Activated naive CD4-positive, alpha-beta T cell treated with anti-CD3 and anti-CD28 coated beads, Interleukin-2, amount 10 ng/mL, durations not matched to agents 7 days and 5 days (primary cell): Measurements from ENCODE around the gene PLEKHB1.
A peak's percentile ranks its signal among the peaks of the same experiment; 100 is the strongest.
"Not testable (repeated sequence)": the region's sequence is repeated elsewhere in the genome, so short reads cannot be mapped to it uniquely, and the experiment has no call there.

Source experiments
- CTCF ChIA-PET: fragments of 350-600 bp; sonication (Branson Sonifier 250); formaldehyde crosslinking; loops from one replicate; lab custom pipeline; 2021; ENCODE audit warnings: antibody characterized with exemption; lab: Charles Lee
- DNase-seq: peaks from one replicate; pipeline ENCODE4 v3.0.0-alpha.2; 2020
- H3K27ac Mint-ChIP-seq: one replicate; pipeline ENCODE4 v1.8.0; 2021; ENCODE audit warnings: mild to moderate bottlenecking, moderate library complexity, mixed read lengths
- H3K27me3 Mint-ChIP-seq: one replicate; pipeline ENCODE4 v1.8.0; 2021; ENCODE audit warnings: mild to moderate bottlenecking, mixed read lengths
- H3K36me3 Mint-ChIP-seq: one replicate; pipeline ENCODE4 v1.8.0; 2021; ENCODE audit warnings: mixed read lengths
- H3K4me1 Mint-ChIP-seq: one replicate; pipeline ENCODE4 v1.8.0; 2021; ENCODE audit warnings: mixed read lengths
- H3K4me3 Mint-ChIP-seq: one replicate; pipeline ENCODE4 v1.8.0; 2021; ENCODE audit warnings: mild to moderate bottlenecking, moderate library complexity, mixed read lengths
- H3K9me3 Mint-ChIP-seq: one replicate; pipeline ENCODE4 v1.8.0; 2021; ENCODE audit warnings: mixed read lengths

The PLEKHB1 gene

GRCh38 chr11:73667891-73668290, 21.5 kb downstream of the PLEKHB1 start:
- Mint-ChIP-seq H3K36me3 (no peaks in the 10 kb centered on the region), H3K4me1 (peaks cover 8% of the 10 kb centered on the region), H3K27me3 (no peaks in the 10 kb centered on the region), H3K9me3 (no peaks in the 10 kb centered on the region), H3K4me3 (no peak overlapping the region), H3K27ac (no peak overlapping the region)
- CTCF ChIA-PET = no interaction called here
- DNase-seq = no peak

- Mint-ChIP-seq H3K36me3 (peaks cover 2% of the 10 kb centered on the region), H3K9me3 (no peaks in the 10 kb centered on the region), H3K27ac (no peak overlapping the region), H3K4me3 (no peak overlapping the region), H3K27me3 (no peaks in the 10 kb centered on the region), H3K4me1 (no peaks in the 10 kb centered on the region)
- DNase-seq = no peak
- CTCF ChIA-PET = interaction anchor here (1.9 kb wide), 1 partner anchor 9 kb away, joined by 7 read pairs; no protein-coding TSS in a partner anchor
Observed at GRCh38 chr11:73670808-73671207, 24.4 kb downstream of the PLEKHB1 start.

- Mint-ChIP-seq H3K36me3 (peaks cover 5% of the 10 kb centered on the region), H3K9me3 (no peaks in the 10 kb centered on the region), H3K27ac (peak overlapping the region; percentile 50), H3K4me1 (no peaks in the 10 kb centered on the region), H3K4me3 (no peak overlapping the region), H3K27me3 (no peaks in the 10 kb centered on the region)
- CTCF ChIA-PET = interaction anchor here (1.9 kb wide), 1 partner anchor 10 kb away, joined by 7 read pairs; no protein-coding TSS in a partner anchor
- peak; percentile 13 for DNase-seq
Observed at GRCh38 chr11:73671701-73672100, 25.3 kb downstream of the PLEKHB1 start.

- CTCF ChIA-PET, H3K4me3 Mint-ChIP-seq, H3K4me1 Mint-ChIP-seq, H3K27ac Mint-ChIP-seq, H3K27me3 Mint-ChIP-seq, DNase-seq, H3K9me3 Mint-ChIP-seq: not testable (repeated sequence)
- H3K36me3 Mint-ChIP-seq = peaks cover 19% of the 10 kb centered on the region
Observed at GRCh38 chr11:73676552-73676951, 30.2 kb downstream of the PLEKHB1 start.

GRCh38 chr11:73680687-73681086, 34.3 kb downstream of the PLEKHB1 start:
- H3K27me3 Mint-ChIP-seq = no peaks in the 10 kb centered on the region
- no peaks in the 10 kb centered on the region for H3K9me3 Mint-ChIP-seq
- CTCF ChIA-PET = no interaction called here
- H3K27ac Mint-ChIP-seq = no peak overlapping the region
- DNase-seq = no peak
- no peak overlapping the region for H3K4me3 Mint-ChIP-seq
- H3K4me1 Mint-ChIP-seq = no peaks in the 10 kb centered on the region
- H3K36me3 Mint-ChIP-seq = peaks cover 18% of the 10 kb centered on the region

- Mint-ChIP-seq H3K27me3 (no peaks in the 10 kb centered on the region), H3K4me1 (no peaks in the 10 kb centered on the region), H3K9me3 (no peaks in the 10 kb centered on the region), H3K27ac (no peak overlapping the region), H3K4me3 (no peak overlapping the region), H3K36me3 (peaks cover 13% of the 10 kb centered on the region)
- DNase-seq = no peak
- CTCF ChIA-PET = interaction anchor here (0.5 kb wide), 1 partner anchor 25 kb away, joined by 4 read pairs; no protein-coding TSS in a partner anchor
Observed at GRCh38 chr11:73693899-73694525, 47.6 kb downstream of the PLEKHB1 start.

- no peak overlapping the region for H3K4me3 Mint-ChIP-seq
- H3K4me1 Mint-ChIP-seq = no peaks in the 10 kb centered on the region
- H3K27ac Mint-ChIP-seq = no peak overlapping the region
- no peaks in the 10 kb centered on the region for H3K9me3 Mint-ChIP-seq
- CTCF ChIA-PET = no interaction called here
- peaks cover 40% of the 10 kb centered on the region for H3K36me3 Mint-ChIP-seq
- DNase-seq = no peak
- H3K27me3 Mint-ChIP-seq = no peaks in the 10 kb centered on the region
Observed at GRCh38 chr11:73705053-73705452, 58.7 kb downstream of the PLEKHB1 start.

GRCh38 chr11:73710964-73711363, 64.6 kb downstream of the PLEKHB1 start:
- no peak overlapping the region for H3K4me3 Mint-ChIP-seq
- no peaks in the 10 kb centered on the region for H3K27me3 Mint-ChIP-seq
- CTCF ChIA-PET = no interaction called here
- no peak for DNase-seq
- H3K9me3 Mint-ChIP-seq = no peaks in the 10 kb centered on the region
- peaks cover 1% of the 10 kb centered on the region for H3K4me1 Mint-ChIP-seq
- H3K36me3 Mint-ChIP-seq = peaks cover 22% of the 10 kb centered on the region
- H3K27ac Mint-ChIP-seq = no peak overlapping the region
